Measurements from ENCODE around the gene RNF149. TPM values are rescaled to one million over a fixed set of nuclear protein-coding genes. Genes with fewer than 3 reads are reported as not detected.

The RNF149 gene
- total RNA-seq, 1 donor from 2014 or later = 32.0 TPM

DNA sequence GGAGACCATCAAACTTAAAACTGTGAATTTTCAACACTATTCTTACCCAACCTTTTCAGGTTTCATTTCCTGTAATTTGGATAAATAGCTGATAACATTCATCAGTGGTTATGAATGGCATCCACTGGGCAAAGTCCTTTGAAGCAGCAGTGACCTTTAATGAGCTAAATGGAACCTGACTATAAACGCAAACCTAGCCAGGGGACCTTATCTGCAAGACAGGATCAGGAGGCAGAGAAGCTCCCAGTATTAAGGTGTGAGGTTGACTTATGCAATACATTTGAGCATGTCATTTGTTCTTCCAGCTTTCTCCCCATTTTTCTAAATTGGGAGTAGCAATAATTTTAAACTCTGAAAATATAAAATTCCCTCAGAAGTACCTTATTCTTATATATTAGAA, 40.4 kb upstream of the RNF149 start:
- TF ChIP-seq CTCF (IDR thresholded peaks at IDR 0.05; ENCODE audit: unreplicated experiment) = no peak
- peaks cover 5% of the 10 kb centered on the region for H3K4me1 Mint-ChIP-seq (ENCODE audit: unreplicated experiment)
- H3K27me3 Mint-ChIP-seq (ENCODE audit: unreplicated experiment) = peaks cover 5% of the 10 kb centered on the region
- no peaks in the 10 kb centered on the region for H3K9me3 Mint-ChIP-seq (ENCODE audit: unreplicated experiment)
- no peak overlapping the region for H3K27ac Mint-ChIP-seq (ENCODE audit: unreplicated experiment)
- no peak overlapping the region for H3K4me3 Mint-ChIP-seq (ENCODE audit: unreplicated experiment)
- no peak for DNase-seq (ENCODE audit: low spot score)
- H3K36me3 Mint-ChIP-seq (ENCODE audit: low read depth, unreplicated experiment) = no peaks in the 10 kb centered on the region

- Mint-ChIP-seq H3K4me1 (ENCODE audit: unreplicated experiment) (peaks cover 13% of the 10 kb centered on the region), H3K4me3 (ENCODE audit: unreplicated experiment) (no peak overlapping the region), H3K27ac (ENCODE audit: unreplicated experiment) (no peak overlapping the region), H3K27me3 (ENCODE audit: unreplicated experiment) (peaks cover 3% of the 10 kb centered on the region), H3K36me3 (ENCODE audit: low read depth, unreplicated experiment) (no peaks in the 10 kb centered on the region), H3K9me3 (ENCODE audit: unreplicated experiment) (no peaks in the 10 kb centered on the region)
- no peak for DNase-seq (ENCODE audit: low spot score)
- TF ChIP-seq CTCF (IDR thresholded peaks at IDR 0.05; ENCODE audit: unreplicated experiment) = no peak
These were observed 38.4 kb upstream of the RNF149 start for GRCh38 chr2:101346909-101347308.

DNA sequence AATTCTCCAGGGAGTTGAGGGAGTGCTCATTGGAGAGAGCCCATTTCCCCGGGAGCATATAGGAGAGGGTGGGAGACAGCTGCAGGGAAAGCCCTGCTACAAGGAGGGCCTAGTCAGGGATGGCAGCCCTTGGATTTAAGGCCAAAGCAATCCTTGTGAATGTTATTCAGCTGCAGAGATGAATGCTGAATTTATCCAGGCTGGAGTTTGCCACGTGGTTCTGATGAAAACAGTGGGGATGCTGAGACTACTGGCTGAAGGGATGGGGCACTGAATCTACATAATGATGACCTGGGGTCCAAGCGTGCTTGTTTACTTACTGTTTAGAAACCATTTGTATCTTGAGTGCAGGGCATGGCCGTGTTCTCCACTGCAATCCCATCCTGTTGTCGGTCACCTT, 35.6 kb upstream of the RNF149 start:
- H3K27ac Mint-ChIP-seq (ENCODE audit: unreplicated experiment) = no peak overlapping the region
- no peaks in the 10 kb centered on the region for H3K9me3 Mint-ChIP-seq (ENCODE audit: unreplicated experiment)
- no peak for TF ChIP-seq CTCF (IDR thresholded peaks at IDR 0.05; ENCODE audit: unreplicated experiment)
- DNase-seq (ENCODE audit: low spot score) = no peak
- no peaks in the 10 kb centered on the region for H3K36me3 Mint-ChIP-seq (ENCODE audit: low read depth, unreplicated experiment)
- peaks cover 22% of the 10 kb centered on the region for H3K4me1 Mint-ChIP-seq (ENCODE audit: unreplicated experiment)
- H3K4me3 Mint-ChIP-seq (ENCODE audit: unreplicated experiment) = no peak overlapping the region
- H3K27me3 Mint-ChIP-seq (ENCODE audit: unreplicated experiment) = peaks cover 3% of the 10 kb centered on the region

GRCh38 chr2:101342625-101343008, 34.1 kb upstream of the RNF149 start:
- H3K4me1 Mint-ChIP-seq (ENCODE audit: unreplicated experiment) = peaks cover 22% of the 10 kb centered on the region
- H3K27ac Mint-ChIP-seq (ENCODE audit: unreplicated experiment) = no peak overlapping the region
- peaks cover 3% of the 10 kb centered on the region for H3K27me3 Mint-ChIP-seq (ENCODE audit: unreplicated experiment)
- H3K4me3 Mint-ChIP-seq (ENCODE audit: unreplicated experiment) = no peak overlapping the region
- H3K36me3 Mint-ChIP-seq (ENCODE audit: low read depth, unreplicated experiment) = no peaks in the 10 kb centered on the region
- H3K9me3 Mint-ChIP-seq (ENCODE audit: unreplicated experiment) = no peaks in the 10 kb centered on the region
- no peak for TF ChIP-seq CTCF (IDR thresholded peaks at IDR 0.05; ENCODE audit: unreplicated experiment)
- DNase-seq (ENCODE audit: low spot score) = no peak

DNA sequence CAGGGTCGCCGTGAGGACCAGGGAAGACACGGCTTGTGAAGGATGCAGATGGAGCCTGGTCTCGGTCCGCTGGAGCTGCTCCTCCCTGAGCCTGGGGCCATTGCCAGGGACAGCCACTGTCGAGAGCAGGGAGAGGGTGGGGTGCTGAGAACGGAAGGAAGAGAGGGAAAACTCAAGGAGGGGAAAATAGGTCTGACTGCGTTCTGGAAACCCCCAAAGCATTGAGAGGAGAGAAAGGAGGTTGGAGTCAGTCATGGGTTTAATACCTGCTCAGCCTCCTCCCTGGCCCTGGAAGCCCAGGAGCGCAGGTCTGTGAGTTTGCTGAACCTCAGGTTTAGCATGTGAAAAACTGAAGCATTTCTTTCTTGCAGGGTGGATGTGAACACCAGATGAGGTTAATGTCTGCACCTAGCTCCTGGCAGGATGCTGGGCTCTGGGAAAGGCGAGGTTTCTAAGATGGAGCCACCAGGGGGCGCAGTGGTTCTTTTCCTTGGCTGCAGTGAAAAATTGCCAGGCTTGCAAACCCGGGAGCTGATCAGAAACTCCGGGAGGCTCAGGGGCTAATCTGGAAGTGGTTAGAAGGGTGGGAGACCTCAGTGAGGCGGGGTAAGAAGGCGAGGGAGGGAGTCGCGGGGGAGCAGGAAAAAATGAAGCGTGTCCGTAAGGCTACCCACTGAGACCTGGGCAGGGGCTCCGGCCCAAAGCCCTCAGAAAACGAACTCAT, 33.6 kb upstream of the RNF149 start:
- H3K27me3 Mint-ChIP-seq (ENCODE audit: unreplicated experiment) = peaks cover 3% of the 10 kb centered on the region
- H3K27ac Mint-ChIP-seq (ENCODE audit: unreplicated experiment) = peak overlapping the region; percentile 28
- H3K4me1 Mint-ChIP-seq (ENCODE audit: unreplicated experiment) = peaks cover 22% of the 10 kb centered on the region
- DNase-seq (ENCODE audit: low spot score) = peak; percentile 86
- H3K36me3 Mint-ChIP-seq (ENCODE audit: low read depth, unreplicated experiment) = no peaks in the 10 kb centered on the region
- H3K4me3 Mint-ChIP-seq (ENCODE audit: unreplicated experiment) = peak overlapping the region; percentile 38
- no peaks in the 10 kb centered on the region for H3K9me3 Mint-ChIP-seq (ENCODE audit: unreplicated experiment)
- TF ChIP-seq CTCF (IDR thresholded peaks at IDR 0.05; ENCODE audit: unreplicated experiment) = peak; percentile 86

All from endothelial cell (in vitro differentiated cells).